ACC112 (cell line): Measurements from ENCODE around the gene CHRNB1.
A peak's percentile ranks its signal among the peaks of the same experiment; 100 is the strongest.

Experiments used
- H2AFZ ChIP-seq: fragments of 200-600 bp; sonication (generic); one replicate; pipeline ENCODE4 v1.6.0; 2017; ENCODE audit warnings: antibody characterized with exemption, low read length; ENCODE audit not compliant: unreplicated experiment
- H3K27ac ChIP-seq: fragments of 200-600 bp; sonication (generic); 2 replicates; pipeline ENCODE4 v1.5.1; 2014; ENCODE audit warnings: low read depth, mild to moderate bottlenecking, antibody characterized with exemption, low read length, moderate library complexity
- H3K27me3 ChIP-seq: fragments of 200-600 bp; sonication (generic); 2 replicates; pipeline ENCODE4 v1.6.1; 2014; ENCODE audit warnings: mild to moderate bottlenecking, antibody characterized with exemption, low read length, moderate library complexity, mixed read lengths; ENCODE audit not compliant: insufficient read depth
- H3K36me3 ChIP-seq: fragments of 200-600 bp; sonication (generic); 2 replicates; pipeline ENCODE4 v1.6.1; 2016; ENCODE audit warnings: mild to moderate bottlenecking, antibody characterized with exemption, low read length, moderate library complexity, mixed read lengths; ENCODE audit not compliant: insufficient read depth
- H3K4me1 ChIP-seq: fragments of 200-600 bp; sonication (generic); one replicate; pipeline ENCODE4 v1.6.1; 2016; ENCODE audit warnings: low read length, mixed read lengths; ENCODE audit not compliant: insufficient read depth, unreplicated experiment, control insufficient read depth
- H3K4me3 ChIP-seq: fragments of 200-600 bp; sonication (generic); 2 replicates; pipeline ENCODE4 v1.5.1; 2014; ENCODE audit warnings: mild to moderate bottlenecking, low read depth, low read length
- H3K79me2 ChIP-seq: fragments of 200-600 bp; sonication (generic); one replicate; pipeline ENCODE4 v1.6.0; 2016; ENCODE audit warnings: low read length; ENCODE audit not compliant: control insufficient read depth, unreplicated experiment, insufficient read depth

CHRNB1 gene

DNA sequence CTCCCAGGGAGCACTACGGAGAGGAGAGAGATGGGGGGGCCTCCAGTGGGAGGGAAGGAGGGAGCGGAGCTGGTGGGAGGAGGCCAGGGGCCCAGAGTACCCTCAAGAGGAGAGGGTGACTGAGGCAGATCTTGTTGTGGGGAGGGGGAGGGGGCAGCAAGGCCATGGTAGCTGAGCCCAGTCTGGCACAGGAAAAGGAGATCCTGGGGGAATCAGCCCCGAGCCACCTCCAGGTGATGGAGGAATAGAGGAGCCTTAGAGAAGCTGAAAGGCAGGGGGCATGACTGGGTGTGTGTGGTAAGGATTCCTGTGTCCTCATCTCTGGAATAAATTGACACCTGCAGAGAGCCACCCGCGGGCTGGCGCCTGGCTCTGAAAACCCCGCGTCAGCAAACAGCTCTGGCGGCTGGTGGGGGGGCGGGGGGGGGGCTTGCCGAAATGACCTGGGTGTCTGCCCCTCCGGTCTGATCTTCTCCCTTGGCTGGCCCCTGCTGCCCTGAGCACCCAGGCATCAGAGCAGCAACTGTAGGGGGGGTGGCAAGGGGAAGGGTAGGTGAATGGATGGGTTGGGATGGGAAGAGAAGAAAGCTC, 38.5 kb upstream of the CHRNB1 start:
- Histone ChIP-seq H3K36me3 (0 out of 2 replicates have a peak, but pooled peaks cover 7% of the 10 kb centered on the region), H3K27me3 (no peaks in the 10 kb centered on the region), H3K79me2 (peaks cover 26% of the 10 kb centered on the region), H3K27ac (no peak overlapping the region), H2AFZ (no peak overlapping the region), H3K4me3 (peak overlapping the region; percentile 89), H3K4me1 (peaks cover 9% of the 10 kb centered on the region)

GRCh38 chr17:7407082-7407481, 37.8 kb upstream of the CHRNB1 start:
- H3K36me3 ChIP-seq: 0 out of 2 replicates have a peak, but pooled peaks cover 7% of the 10 kb centered on the region
- peaks cover 24% of the 10 kb centered on the region for H3K79me2 ChIP-seq
- peaks cover 9% of the 10 kb centered on the region for H3K4me1 ChIP-seq
- H3K27me3 ChIP-seq: no peaks in the 10 kb centered on the region
- no peak overlapping the region for H2AFZ ChIP-seq
- no peak overlapping the region; the same call in 1 of the 2 replicates for H3K4me3 ChIP-seq
- H3K27ac ChIP-seq: no peak overlapping the region

GRCh38 chr17:7407485-7408251, 37.2 kb upstream of the CHRNB1 start, which contains the start of gene NLGN2:
NLGN2 (plus strand) TSS chr17:7407845; CDS start chr17:7408256, 411 bp downstream.
- H3K4me1 ChIP-seq: peaks cover 8% of the 10 kb centered on the region
- no peak within 1 kb of the TSS for H3K27ac ChIP-seq
- H2AFZ ChIP-seq: no peak within 1 kb of the TSS
- H3K27me3 ChIP-seq: no peaks in the 10 kb centered on the region
- peaks cover 23% of the 10 kb centered on the region for H3K79me2 ChIP-seq
- H3K4me3 ChIP-seq: no peak within 1 kb of the TSS; the same call in 1 of the 2 replicates
- H3K36me3 ChIP-seq: 0 out of 2 replicates have a peak, but pooled peaks cover 7% of the 10 kb centered on the region

- Histone ChIP-seq H3K27me3 (no peaks in the 10 kb centered on the region), H3K4me3 (no peak overlapping the region), H3K79me2 (peaks cover 18% of the 10 kb centered on the region), H3K36me3 (0 out of 2 replicates have a peak, but pooled peaks cover 7% of the 10 kb centered on the region), H3K27ac (no peak overlapping the region), H2AFZ (no peak overlapping the region), H3K4me1 (peaks cover 9% of the 10 kb centered on the region)
These were observed 36.6 kb upstream of the CHRNB1 start for GRCh38 chr17:7408252-7408727.

DNA sequence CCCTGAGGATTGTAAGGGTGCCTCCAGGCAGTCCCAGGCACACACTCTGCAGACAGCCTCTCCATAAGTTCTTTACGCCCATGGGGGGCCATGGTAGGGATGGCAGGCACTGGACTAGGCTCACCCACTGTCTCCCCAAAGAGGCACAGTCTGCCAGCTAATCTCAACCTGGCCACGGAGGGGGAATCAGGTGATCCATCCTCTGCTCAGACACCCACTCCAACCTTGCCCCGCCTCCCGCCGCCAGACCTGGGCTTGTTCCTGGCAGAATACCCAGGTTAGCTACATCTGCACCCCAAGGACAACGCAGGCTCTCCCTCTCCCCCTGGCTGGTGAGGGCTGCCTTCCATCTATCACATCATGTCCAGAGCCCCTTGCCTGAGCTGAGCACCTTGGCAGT, 36.0 kb upstream of the CHRNB1 start:
- peaks cover 15% of the 10 kb centered on the region for H3K4me1 ChIP-seq
- H3K36me3 ChIP-seq: 0 out of 2 replicates have a peak, but pooled peaks cover 7% of the 10 kb centered on the region
- no peak overlapping the region for H2AFZ ChIP-seq
- H3K4me3 ChIP-seq: no peak overlapping the region
- peaks cover 18% of the 10 kb centered on the region for H3K79me2 ChIP-seq
- H3K27ac ChIP-seq: no peak overlapping the region
- no peaks in the 10 kb centered on the region for H3K27me3 ChIP-seq

GRCh38 chr17:7409716-7410115, 35.1 kb upstream of the CHRNB1 start:
- Histone ChIP-seq H3K79me2 (peaks cover 18% of the 10 kb centered on the region), H3K4me1 (peaks cover 17% of the 10 kb centered on the region), H3K27ac (no peak overlapping the region), H3K4me3 (no peak overlapping the region), H2AFZ (no peak overlapping the region), H3K36me3 (0 out of 2 replicates have a peak, but pooled peaks cover 7% of the 10 kb centered on the region), H3K27me3 (no peaks in the 10 kb centered on the region)

DNA sequence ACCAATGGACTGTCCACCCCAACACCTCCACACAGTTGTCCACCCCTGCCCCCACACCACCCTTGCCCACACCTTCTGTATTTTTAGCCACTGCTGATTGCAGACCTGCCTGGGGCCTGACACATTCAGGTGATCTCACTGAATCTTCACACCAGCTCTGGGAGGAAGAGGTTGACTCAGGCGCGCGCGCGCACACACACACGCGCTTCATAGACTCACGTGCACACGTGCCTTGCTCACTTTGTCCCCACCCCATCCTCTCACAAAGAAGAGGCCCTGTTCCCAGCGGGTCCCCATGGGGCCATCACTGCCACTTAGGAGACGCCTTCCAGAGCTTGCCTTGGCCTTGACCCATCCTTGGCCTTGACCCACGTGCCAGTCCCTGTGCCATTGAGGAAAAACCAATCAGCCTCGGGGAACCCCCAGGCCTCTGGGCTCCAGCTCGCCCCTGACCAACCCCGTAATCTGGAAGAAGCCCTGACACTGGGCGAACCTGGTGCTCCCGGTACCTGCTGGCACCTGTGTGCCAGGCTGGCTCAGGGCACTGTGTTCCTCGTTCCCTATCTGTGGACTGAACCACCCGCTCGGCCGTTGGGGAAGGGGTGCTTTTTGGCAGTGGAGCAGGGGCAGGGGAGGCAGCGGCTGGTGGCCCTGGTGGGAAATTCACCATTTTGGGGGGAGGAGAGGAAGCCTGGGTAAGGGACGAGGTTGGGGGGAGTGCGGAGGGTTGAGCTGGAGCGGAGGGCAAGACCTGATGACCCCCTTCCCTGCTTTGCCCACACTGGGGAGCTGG, 34.0 kb upstream of the CHRNB1 start:
- Histone ChIP-seq H2AFZ (no peak overlapping the region), H3K79me2 (peaks cover 11% of the 10 kb centered on the region), H3K4me1 (peaks cover 17% of the 10 kb centered on the region), H3K36me3 (0 out of 2 replicates have a peak, but pooled peaks cover 7% of the 10 kb centered on the region), H3K27me3 (no peaks in the 10 kb centered on the region), H3K27ac (no peak overlapping the region), H3K4me3 (no peak overlapping the region)

GRCh38 chr17:7411427-7411750, 33.5 kb upstream of the CHRNB1 start:
- no peak overlapping the region for H2AFZ ChIP-seq
- H3K4me1 ChIP-seq: peaks cover 15% of the 10 kb centered on the region
- H3K27ac ChIP-seq: no peak overlapping the region
- 0 out of 2 replicates have a peak, but pooled peaks cover 7% of the 10 kb centered on the region for H3K36me3 ChIP-seq
- H3K79me2 ChIP-seq: peaks cover 6% of the 10 kb centered on the region
- H3K4me3 ChIP-seq: no peak overlapping the region
- no peaks in the 10 kb centered on the region for H3K27me3 ChIP-seq

- Histone ChIP-seq H3K4me3 (no peak overlapping the region), H3K79me2 (no peaks in the 10 kb centered on the region), H3K4me1 (peaks cover 15% of the 10 kb centered on the region), H3K27me3 (no peaks in the 10 kb centered on the region), H2AFZ (no peak overlapping the region), H3K27ac (peak overlapping the region; percentile 12), H3K36me3 (peaks cover 9% of the 10 kb centered on the region; the same call in 1 of the 2 replicates)
These were observed 31.4 kb upstream of the CHRNB1 start for GRCh38 chr17:7413346-7413985.

DNA sequence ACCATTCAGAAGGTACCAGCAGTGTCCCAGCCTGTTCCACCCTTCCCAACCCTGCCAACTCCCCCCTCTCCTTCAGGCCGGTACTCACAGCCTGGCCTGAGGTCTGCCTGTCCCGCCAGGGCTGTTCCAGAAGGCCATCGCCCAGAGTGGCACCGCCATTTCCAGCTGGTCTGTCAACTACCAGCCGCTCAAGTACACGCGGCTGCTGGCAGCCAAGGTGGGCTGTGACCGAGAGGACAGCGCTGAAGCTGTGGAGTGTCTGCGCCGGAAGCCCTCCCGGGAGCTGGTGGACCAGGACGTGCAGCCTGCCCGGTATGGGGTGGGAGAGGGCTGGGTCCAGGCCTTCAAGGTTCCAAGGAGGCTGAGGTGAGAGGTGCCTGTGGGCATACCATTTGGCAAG, 30.0 kb upstream of the CHRNB1 start:
- peaks cover 15% of the 10 kb centered on the region for H3K4me1 ChIP-seq
- no peaks in the 10 kb centered on the region for H3K79me2 ChIP-seq
- H2AFZ ChIP-seq: no peak overlapping the region
- peaks cover 2% of the 10 kb centered on the region; the same call in 1 of the 2 replicates for H3K36me3 ChIP-seq
- no peak overlapping the region for H3K4me3 ChIP-seq
- no peak overlapping the region for H3K27ac ChIP-seq
- H3K27me3 ChIP-seq: no peaks in the 10 kb centered on the region
